ENCODE measurements around the gene ARHGAP4.

ARHGAP4 gene

GRCh38 chrX:153925739-153926551 is at the start of gene ARHGAP4:
Gene ARHGAP4, minus strand, starts transcription at chrX:153926264. Its CDS starts 62 bp downstream, at chrX:153926202.
- no peak for DNase-seq

- no peak for DNase-seq
These were observed 48.7 kb upstream of the ARHGAP4 start for GRCh38 chrX:153974726-153975286.

GRCh38 chrX:153974003-153974725 is 48.1 kb upstream of the ARHGAP4 start:
- DNase-seq: no peak

GRCh38 chrX:153973127-153974002 is 47.3 kb upstream of the ARHGAP4 start:
- no peak for DNase-seq

GRCh38 chrX:153972368-153973126 is 46.5 kb upstream of the ARHGAP4 start, which contains the start of gene TMEM187:
Gene TMEM187, plus strand, starts transcription at chrX:153972754. Its CDS starts 9,309 bp downstream, at chrX:153982063.
- peak; percentile 93 for DNase-seq

- DNase-seq: peak; percentile 97
These were observed 45.6 kb upstream of the ARHGAP4 start, which contains the start of gene HCFC1 for GRCh38 chrX:153971450-153972367. Gene HCFC1, minus strand, starts transcription at chrX:153971818. Its CDS starts 978 bp downstream, at chrX:153970840.

GRCh38 chrX:153971124-153971449 is 45.0 kb upstream of the ARHGAP4 start:
- peak; percentile 95 for DNase-seq

- peak; percentile 76 for DNase-seq
These were observed 44.5 kb upstream of the ARHGAP4 start for GRCh38 chrX:153970357-153971123.

- DNase-seq: no peak
These were observed 43.9 kb upstream of the ARHGAP4 start for GRCh38 chrX:153969904-153970356.

GRCh38 chrX:153969125-153969903 is 43.2 kb upstream of the ARHGAP4 start:
- DNase-seq: peak; percentile 32

GRCh38 chrX:153968754-153969124 is 42.7 kb upstream of the ARHGAP4 start:
- no peak for DNase-seq

GRCh38 chrX:153968255-153968654 is 42.2 kb upstream of the ARHGAP4 start:
- DNase-seq: no peak

GRCh38 chrX:153967536-153968224 is 41.6 kb upstream of the ARHGAP4 start:
- DNase-seq: no peak

- DNase-seq: no peak
These were observed 40.9 kb upstream of the ARHGAP4 start for GRCh38 chrX:153966841-153967535.

- no peak for DNase-seq
These were observed 40.2 kb upstream of the ARHGAP4 start for GRCh38 chrX:153966283-153966688.

- no peak for DNase-seq
These were observed 39.3 kb upstream of the ARHGAP4 start for GRCh38 chrX:153965406-153965805.

GRCh38 chrX:153964105-153964504 is 38.0 kb upstream of the ARHGAP4 start:
- no peak for DNase-seq

- DNase-seq: no peak
These were observed 37.5 kb upstream of the ARHGAP4 start for GRCh38 chrX:153963546-153963945.

Data from femur (tissue), 1 donor.